Coronary artery (tissue), 2 donors: ENCODE results near the gene IL5RA.

ENCODE experiments used
- DNase-seq: peaks from one replicate; pipeline ENCODE4 v3.0.0-alpha.2; 2017; ENCODE audit warnings: low spot score
- H3K27ac ChIP-seq, 2 donors: fragments of 200-600 bp; sonication (generic); one replicate each; pipeline ENCODE4 v1.5.1; 2016 to 2019
- H3K4me3 ChIP-seq: fragments of 200-600 bp; sonication (generic); 2 replicates; pipeline ENCODE4 v1.5.1; 2016; ENCODE audit warnings: mild to moderate bottlenecking, moderate library complexity
- TF ChIP-seq, protein P1 (sequence below): fragments of 200-600 bp; sonication (generic); IDR thresholded peaks from one replicate; pipeline ENCODE4 v1.5.1; 2019; ENCODE audit warnings: antibody characterized with exemption

The IL5RA gene

DNA sequence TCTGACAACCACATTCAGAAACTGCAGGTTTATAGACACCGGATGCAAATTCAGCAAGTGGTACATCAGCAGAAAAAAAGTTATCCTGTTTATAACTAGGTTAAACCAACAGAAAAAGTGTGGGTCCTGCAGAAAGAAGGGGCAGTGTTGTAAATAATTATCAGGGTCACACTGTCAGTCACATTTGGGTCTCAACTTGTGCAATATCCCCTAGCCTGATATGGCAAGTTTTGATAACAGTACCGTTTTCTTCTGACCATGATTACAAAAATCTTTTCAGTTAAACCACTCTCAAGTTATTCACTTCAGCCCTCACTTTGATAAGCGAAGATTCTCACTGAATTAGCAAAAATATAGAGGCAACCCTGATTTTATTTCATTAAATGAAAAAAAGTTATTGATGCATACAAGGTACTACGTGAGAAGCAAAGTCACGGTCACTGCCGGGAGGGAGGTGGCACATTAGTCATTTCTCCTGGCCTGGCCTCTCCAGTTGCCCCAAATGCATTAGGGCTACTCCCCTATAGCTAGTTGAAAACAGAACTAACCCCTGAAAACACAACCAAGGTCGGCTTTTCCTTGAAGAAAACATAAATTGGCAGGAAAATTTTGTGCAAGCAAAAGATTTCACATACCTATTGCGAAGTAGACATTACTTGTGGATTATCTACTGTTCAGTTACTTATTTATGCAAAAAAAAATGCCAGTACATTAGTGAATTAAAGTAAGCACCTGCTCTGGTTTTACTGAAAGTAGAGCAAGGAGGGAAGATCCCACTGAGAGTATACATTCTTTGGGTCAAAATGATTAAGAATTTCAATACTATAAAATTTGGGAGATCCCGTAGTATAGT, 28.6 kb downstream of the IL5RA start:
- TF ChIP-seq, protein P1, sequence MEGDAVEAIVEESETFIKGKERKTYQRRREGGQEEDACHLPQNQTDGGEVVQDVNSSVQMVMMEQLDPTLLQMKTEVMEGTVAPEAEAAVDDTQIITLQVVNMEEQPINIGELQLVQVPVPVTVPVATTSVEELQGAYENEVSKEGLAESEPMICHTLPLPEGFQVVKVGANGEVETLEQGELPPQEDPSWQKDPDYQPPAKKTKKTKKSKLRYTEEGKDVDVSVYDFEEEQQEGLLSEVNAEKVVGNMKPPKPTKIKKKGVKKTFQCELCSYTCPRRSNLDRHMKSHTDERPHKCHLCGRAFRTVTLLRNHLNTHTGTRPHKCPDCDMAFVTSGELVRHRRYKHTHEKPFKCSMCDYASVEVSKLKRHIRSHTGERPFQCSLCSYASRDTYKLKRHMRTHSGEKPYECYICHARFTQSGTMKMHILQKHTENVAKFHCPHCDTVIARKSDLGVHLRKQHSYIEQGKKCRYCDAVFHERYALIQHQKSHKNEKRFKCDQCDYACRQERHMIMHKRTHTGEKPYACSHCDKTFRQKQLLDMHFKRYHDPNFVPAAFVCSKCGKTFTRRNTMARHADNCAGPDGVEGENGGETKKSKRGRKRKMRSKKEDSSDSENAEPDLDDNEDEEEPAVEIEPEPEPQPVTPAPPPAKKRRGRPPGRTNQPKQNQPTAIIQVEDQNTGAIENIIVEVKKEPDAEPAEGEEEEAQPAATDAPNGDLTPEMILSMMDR = no peak
- H3K27ac ChIP-seq = no peak overlapping the region
- H3K4me3 ChIP-seq = no peak overlapping the region
- DNase-seq = no peak

DNA sequence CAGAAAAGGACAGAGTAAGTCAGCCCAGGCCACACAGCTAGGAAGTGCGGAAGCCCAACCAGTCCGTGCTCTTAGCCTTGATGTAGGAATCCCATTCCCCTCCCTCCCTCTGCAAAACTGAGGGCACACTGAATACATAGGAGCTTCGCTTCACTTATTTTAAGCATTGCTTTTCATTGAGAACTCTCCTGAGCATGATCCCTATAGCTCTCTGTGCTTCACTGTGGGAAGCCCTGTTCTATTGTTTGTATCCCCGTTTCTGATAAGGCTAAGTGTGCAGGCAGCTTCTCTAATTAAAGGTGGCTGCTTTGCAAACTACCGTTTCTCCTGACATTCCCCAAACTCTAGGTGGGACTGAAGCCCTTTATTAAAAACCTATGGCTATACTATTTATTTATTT, 29.9 kb downstream of the IL5RA start:
- H3K27ac ChIP-seq = no peak overlapping the region
- no peak for DNase-seq
- no peak overlapping the region for H3K4me3 ChIP-seq
- TF ChIP-seq, protein P1 = no peak

DNA sequence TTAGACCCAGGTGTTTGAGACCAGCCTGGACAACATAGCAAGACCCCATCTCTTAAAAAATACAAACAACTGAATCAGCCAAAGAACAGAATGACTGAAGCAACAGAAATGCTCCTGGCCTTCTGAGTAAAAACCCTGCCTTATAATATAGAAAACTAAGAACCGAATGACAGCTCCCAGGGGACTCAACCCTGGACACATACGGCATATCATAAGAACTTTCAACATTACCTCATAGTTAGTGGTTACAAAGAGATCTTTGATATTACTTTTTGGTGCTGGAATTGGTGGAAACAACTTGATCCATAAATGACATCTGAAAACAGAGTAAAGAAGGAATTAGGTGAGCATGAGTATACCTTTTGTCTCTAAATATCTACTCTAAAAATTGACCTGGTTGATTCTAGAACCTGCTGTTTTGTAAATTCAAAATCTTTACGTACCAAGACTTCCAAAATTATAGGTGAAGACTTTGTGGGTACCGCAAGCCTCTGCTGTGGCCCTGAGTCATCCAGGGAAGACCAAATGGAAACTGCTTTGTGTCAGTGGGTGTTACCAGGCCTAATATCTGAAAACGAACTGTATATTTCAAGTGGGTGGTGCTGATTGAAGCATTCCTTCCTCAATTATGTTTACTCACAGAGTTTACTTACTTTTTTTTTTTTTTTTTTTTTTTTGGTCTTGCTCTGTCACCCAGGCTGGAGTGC, 35.5 kb downstream of the IL5RA start:
- DNase-seq = no peak
- TF ChIP-seq, protein P1 = no peak
- no peak overlapping the region for H3K27ac ChIP-seq
- H3K4me3 ChIP-seq = no peak overlapping the region

DNA sequence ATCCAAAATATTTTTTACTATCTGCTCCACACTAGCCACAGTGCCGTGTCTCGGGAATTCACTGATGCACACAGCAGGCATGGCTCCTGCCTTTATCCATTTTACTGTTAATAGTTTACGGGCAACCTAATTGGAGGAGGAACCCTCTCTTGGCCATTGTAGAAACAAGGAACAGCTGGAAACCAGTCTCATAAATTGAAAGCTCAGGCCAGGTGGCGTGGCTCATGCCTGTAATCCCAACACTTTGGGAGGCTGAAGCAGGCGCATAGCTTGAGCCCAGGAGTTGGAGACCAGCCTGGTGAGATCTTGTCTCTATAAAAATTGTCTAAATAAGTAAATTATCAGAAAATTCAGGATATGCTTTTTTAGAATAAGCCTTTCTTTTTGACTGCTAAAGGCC, 39.0 kb downstream of the IL5RA start:
- H3K4me3 ChIP-seq = no peak overlapping the region
- TF ChIP-seq, protein P1 = no peak
- DNase-seq = no peak
- H3K27ac ChIP-seq = no peak overlapping the region

DNA sequence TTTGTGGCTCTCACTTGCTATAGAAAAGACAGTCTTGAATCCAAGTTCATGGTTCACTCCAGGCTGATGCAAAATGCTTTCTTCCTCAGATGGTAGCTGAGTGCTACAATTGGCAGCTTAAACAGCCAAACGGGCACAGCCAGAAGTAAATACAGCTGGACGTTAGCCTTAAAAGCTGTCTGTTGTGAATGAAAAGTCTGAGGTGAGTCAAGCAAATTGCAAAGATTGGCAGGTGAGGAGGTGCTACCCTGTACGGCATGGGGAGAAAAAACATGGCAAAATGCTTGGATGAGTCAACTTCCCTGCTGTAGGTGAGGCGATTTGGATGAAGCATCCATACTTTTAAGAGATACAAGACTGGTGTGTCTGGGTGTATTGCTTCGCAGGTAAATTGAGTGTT, 40.5 kb downstream of the IL5RA start:
- no peak overlapping the region for H3K4me3 ChIP-seq
- H3K27ac ChIP-seq = no peak overlapping the region
- TF ChIP-seq, protein P1 = no peak
- no peak for DNase-seq

DNA sequence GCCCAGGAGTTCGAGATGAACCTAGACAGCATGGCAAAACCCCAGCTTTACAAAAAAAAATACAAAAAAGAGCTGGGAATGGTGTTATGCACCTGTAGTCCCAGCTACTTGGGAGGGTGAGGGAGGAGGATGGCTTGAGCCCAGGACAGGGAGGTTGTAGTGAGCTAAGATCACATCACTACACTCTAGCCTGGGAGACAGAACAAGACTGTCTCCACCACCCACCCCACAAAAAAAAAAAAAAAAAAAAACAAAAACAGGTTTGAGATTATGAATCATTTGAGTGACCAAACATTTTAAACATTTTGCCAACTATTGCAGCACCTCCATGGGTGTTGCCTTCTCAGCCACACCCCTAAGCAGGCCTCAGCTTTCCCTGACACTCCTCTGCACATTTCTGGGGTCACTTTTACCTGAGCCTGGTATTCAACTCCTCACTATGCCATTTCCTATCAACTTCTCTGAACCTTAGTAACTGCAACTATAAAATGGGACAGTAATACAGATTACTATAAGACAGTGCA, 41.8 kb downstream of the IL5RA start:
- Histone ChIP-seq H3K4me3 (no peak overlapping the region), H3K27ac (no peak overlapping the region)
- TF ChIP-seq, protein P1 = no peak
- no peak for DNase-seq
